Ascending aorta (tissue), 2 donors: ENCODE results near the gene ALOX15. TPM values are rescaled to one million over a fixed set of nuclear protein-coding genes. Genes with fewer than 3 reads are reported as not detected.

Experiments
- DNase-seq, 2 donors: peaks; one replicate each; pipeline ENCODE4 v3.0.0-alpha.2; 2019; ENCODE audit warnings: low spot score in 2 of 2
- H3K27ac ChIP-seq, 2 donors: fragments of 200-600 bp; sonication (generic); one replicate each; pipeline ENCODE4 v1.5.1; 2016 to 2017; ENCODE audit warnings: mild to moderate bottlenecking in 1 of 2
- H3K27me3 ChIP-seq: fragments of 200-600 bp; sonication (generic); one replicate; pipeline ENCODE4 v1.5.1; 2017
- H3K36me3 ChIP-seq, 2 donors: fragments of 200-600 bp; sonication (generic); one replicate each; pipeline ENCODE4 v1.5.1; 2016
- H3K4me1 ChIP-seq, 2 donors: fragments of 200-600 bp; sonication (generic); one replicate each; pipeline ENCODE4 v1.5.1; 2016 to 2017; ENCODE audit warnings: mild to moderate bottlenecking in 1 of 2
- H3K4me3 ChIP-seq, 2 donors: fragments of 200-600 bp; sonication (generic); one replicate each; pipeline ENCODE4 v1.5.1; 2016 to 2017; ENCODE audit warnings: mild to moderate bottlenecking in 1 of 2
- H3K9me3 ChIP-seq, 2 donors: fragments of 200-600 bp; sonication (generic); one replicate each; pipeline ENCODE4 v1.5.1; 2016
- CTCF ChIP-seq, 3 experiments: fragments of 200-600 bp in 2 of 3; fragments of 450-650 bp in 1 of 3; sonication (generic) in 2 of 3; IDR thresholded peaks; one replicate each; pipeline ENCODE4 v1.5.1; 2016 to 2019; ENCODE audit warnings: antibody characterized with exemption in 3 of 3, mild to moderate bottlenecking in 1 of 3, moderate library complexity in 1 of 3
- intact Hi-C: fragments of 100-400 bp; cut with DNase I; formaldehyde crosslinking; loops from one replicate; pipeline ENCODE4 v1.15.1; 2023
- total RNA-seq: library from RNA; depleted of rRNA; stranded (reverse); fragments of >200 nt; gene quantifications from one replicate; pipeline ENCODE4 v1.1.0, GENCODE V29; 2016

Gene ALOX15
- total RNA-seq, 1 donor from 2014 or later: not detected

GRCh38 chr17:4584101-4584916, 57.2 kb downstream of the ALOX15 start, which contains the start of gene SMTNL2:
SMTNL2 (plus strand) TSS chr17:4584529; CDS start chr17:4584606, 77 bp downstream.
- Histone ChIP-seq H3K9me3 (no peaks in the 10 kb centered on the region), H3K4me1 (peaks cover 2 to 9% of the 10 kb centered on the region in 2 donors), H3K36me3 (no peaks in the 10 kb centered on the region), H3K4me3 (peak within 1 kb of the TSS; percentile 52 to 66), H3K27ac (no peak within 1 kb of the TSS), H3K27me3 (peaks cover 18% of the 10 kb centered on the region)
- intact Hi-C loops: no loop called here
- TF ChIP-seq CTCF (IDR thresholded peaks at IDR 0.05): no peak
- no peak for DNase-seq

GRCh38 chr17:4583782-4584100, 57.7 kb downstream of the ALOX15 start:
- peaks cover 2 to 9% of the 10 kb centered on the region in 2 donors for H3K4me1 ChIP-seq
- no peaks in the 10 kb centered on the region for H3K9me3 ChIP-seq
- H3K27me3 ChIP-seq: peaks cover 18% of the 10 kb centered on the region
- peak in 1 of 3 experiments; percentile 14 for TF ChIP-seq CTCF (IDR thresholded peaks at IDR 0.05)
- H3K4me3 ChIP-seq: peak overlapping the region; percentile 52 to 66
- no peaks in the 10 kb centered on the region for H3K36me3 ChIP-seq
- intact Hi-C loops: no loop called here
- no peak overlapping the region for H3K27ac ChIP-seq
- no peak for DNase-seq

- no peaks in the 10 kb centered on the region for H3K9me3 ChIP-seq
- peaks cover 18% of the 10 kb centered on the region for H3K27me3 ChIP-seq
- DNase-seq: no peak
- TF ChIP-seq CTCF (IDR thresholded peaks at IDR 0.05): no peak
- H3K36me3 ChIP-seq: no peaks in the 10 kb centered on the region
- no peak overlapping the region for H3K4me3 ChIP-seq
- H3K4me1 ChIP-seq: peaks cover 2 to 9% of the 10 kb centered on the region in 2 donors
- H3K27ac ChIP-seq: no peak overlapping the region
- intact Hi-C loops: no loop called here
These were observed 58.3 kb downstream of the ALOX15 start for GRCh38 chr17:4583206-4583605.

- H3K4me3 ChIP-seq: no peak overlapping the region
- intact Hi-C loops: no loop called here
- H3K36me3 ChIP-seq: no peaks in the 10 kb centered on the region
- H3K27ac ChIP-seq: no peak overlapping the region
- H3K27me3 ChIP-seq: peaks cover 18% of the 10 kb centered on the region
- no peak for DNase-seq
- no peaks in the 10 kb centered on the region for H3K9me3 ChIP-seq
- TF ChIP-seq CTCF (IDR thresholded peaks at IDR 0.05): no peak
- peaks cover 2 to 9% of the 10 kb centered on the region in 2 donors for H3K4me1 ChIP-seq
These were observed 58.8 kb downstream of the ALOX15 start for GRCh38 chr17:4582691-4583090.

- DNase-seq: no peak
- Histone ChIP-seq H3K27ac (no peak overlapping the region), H3K36me3 (no peaks in the 10 kb centered on the region), H3K4me1 (peaks cover 2 to 9% of the 10 kb centered on the region in 2 donors), H3K9me3 (no peaks in the 10 kb centered on the region), H3K4me3 (no peak overlapping the region), H3K27me3 (peaks cover 18% of the 10 kb centered on the region)
- intact Hi-C loops: no loop called here
- TF ChIP-seq CTCF (IDR thresholded peaks at IDR 0.05): no peak
These were observed 59.4 kb downstream of the ALOX15 start for GRCh38 chr17:4582101-4582501.

Other genes with a start within 250 kb of the ALOX15 start
- not detected for gene SPNS3, start 207.7 kb downstream of the ALOX15 start, total RNA-seq
- gene SPNS2, start 142.8 kb downstream of the ALOX15 start, total RNA-seq: 107 TPM
- gene MYBBP1A, start 86.3 kb downstream of the ALOX15 start, total RNA-seq: 94.5 TPM
- gene GGT6, start 81.1 kb downstream of the ALOX15 start, total RNA-seq: not detected
- 15.6 TPM for gene SMTNL2, start 57.1 kb downstream of the ALOX15 start, total RNA-seq
- 22.8 TPM for gene PELP1, start 62.5 kb upstream of the ALOX15 start, total RNA-seq
- 43.4 TPM for gene ARRB2, start 69.0 kb upstream of the ALOX15 start, total RNA-seq
- 10.9 TPM for gene MED11, start 89.8 kb upstream of the ALOX15 start, total RNA-seq
- gene ZMYND15, start 98.2 kb upstream of the ALOX15 start, total RNA-seq: not detected
- gene CXCL16, start 98.2 kb upstream of the ALOX15 start, total RNA-seq: 12.5 TPM
- gene TM4SF5, start 130.2 kb upstream of the ALOX15 start, total RNA-seq: not detected
- not detected for gene VMO1, start 144.7 kb upstream of the ALOX15 start, total RNA-seq
- gene GLTPD2, start 147.3 kb upstream of the ALOX15 start, total RNA-seq: not detected
- gene PSMB6, start 154.5 kb upstream of the ALOX15 start, total RNA-seq: 160 TPM
- 64.5 TPM for gene PLD2, start 165.5 kb upstream of the ALOX15 start, total RNA-seq
- gene MINK1, start 191.7 kb upstream of the ALOX15 start, total RNA-seq: 45.6 TPM